Stimulated activated CD4-positive, alpha-beta T cell treated with anti-CD3 and anti-CD28 coated beads, Interleukin-1b, Interleukin-23, amount 100 ng/mL, for 24 hours (primary cell): Measurements from ENCODE around the gene PLA2G12A.

ENCODE experiments used
- DNase-seq, 4 experiments: peaks; one replicate each; pipeline ENCODE4 v3.0.0-alpha.2; 2020; ENCODE audit warnings: low read depth in 4 of 4, low spot score in 1 of 4

Gene PLA2G12A

DNA sequence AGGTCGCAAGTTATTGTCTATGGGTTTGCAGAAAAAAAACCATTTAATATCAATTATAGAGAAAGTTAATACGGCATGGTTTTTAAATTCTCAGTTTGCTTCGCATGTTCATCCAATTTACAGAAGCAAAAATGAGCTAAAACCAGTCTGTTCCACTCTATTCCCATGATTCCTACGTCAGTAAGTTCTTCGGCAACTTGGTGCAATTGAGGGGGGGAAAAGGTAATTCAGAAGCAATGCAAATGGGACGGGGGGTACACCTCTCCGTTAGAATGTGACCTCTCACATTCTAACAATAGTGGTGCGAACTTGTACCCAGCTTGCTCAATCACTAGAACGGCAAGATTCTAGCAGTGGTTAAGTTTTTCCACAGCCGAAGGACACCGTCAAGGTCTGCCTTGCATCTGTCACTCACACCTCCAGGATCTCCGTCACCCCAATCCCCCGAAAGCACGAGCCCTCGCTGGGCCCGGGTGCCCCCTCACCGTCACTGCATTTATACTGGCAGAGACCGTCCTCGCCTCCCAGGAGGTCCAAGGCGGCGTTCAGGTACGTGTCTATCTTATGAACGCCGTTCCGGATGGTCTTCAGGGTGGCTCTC is 653 bp downstream of the PLA2G12A start:
- DNase-seq, result peak in 1 of 4 experiments; percentile 11

DNA sequence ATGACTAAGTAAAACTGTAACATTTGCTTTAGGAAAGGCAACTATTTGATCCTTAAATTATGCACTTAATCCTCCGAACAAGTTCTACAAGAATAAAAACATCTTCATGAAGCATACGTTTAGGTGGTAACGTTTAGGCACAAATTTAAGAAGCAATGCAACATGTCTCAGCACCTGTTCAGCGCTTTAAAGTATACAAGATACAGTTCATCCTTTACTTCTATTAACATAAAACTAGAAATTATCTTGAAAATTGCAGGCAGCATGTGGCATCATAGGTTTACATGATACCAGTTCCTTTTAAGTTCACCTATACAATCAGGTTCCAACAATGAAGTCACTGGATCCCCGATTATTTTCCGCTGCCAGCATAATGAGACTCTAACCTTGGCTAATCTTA is 1.5 kb downstream of the PLA2G12A start:
- DNase-seq, result no peak

DNA sequence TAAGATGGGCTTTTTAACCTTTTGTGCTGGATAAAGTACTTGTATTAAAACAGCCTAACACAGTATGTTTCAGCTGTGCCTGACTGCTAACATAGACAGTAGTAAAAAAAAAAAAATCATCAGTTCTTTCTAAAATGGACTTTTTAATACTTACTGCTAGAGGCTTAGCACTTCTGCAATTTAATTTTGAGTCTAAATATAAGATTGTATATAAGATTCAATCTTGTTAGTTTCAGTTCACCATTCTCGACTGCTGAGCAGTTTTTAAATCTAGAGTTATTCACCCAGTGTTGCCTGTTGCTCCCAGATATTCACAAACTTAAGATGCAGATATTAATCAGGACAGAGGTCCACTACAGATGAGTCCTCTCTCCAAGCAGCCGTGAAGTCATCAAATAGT is 6.8 kb downstream of the PLA2G12A start:
- DNase-seq, result no peak

DNA sequence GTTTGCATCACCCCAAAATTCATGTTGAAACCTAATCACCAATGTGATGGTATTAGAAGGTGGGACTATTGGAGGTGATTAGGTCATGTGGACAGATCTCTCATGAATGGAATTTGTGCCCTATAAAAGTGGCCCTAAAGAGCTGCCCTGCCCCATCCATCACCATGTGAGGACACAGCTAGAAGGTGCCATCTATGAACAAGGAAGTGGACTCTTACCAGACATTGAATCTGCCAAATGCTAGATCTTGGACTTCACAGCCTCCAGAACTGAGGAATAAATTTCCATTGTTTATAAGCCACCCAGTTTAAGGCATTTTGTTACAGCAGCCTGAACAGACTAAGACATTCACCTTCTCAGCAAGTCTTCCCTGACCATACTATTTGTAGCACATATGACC is 7.5 kb downstream of the PLA2G12A start:
- no peak for DNase-seq

DNA sequence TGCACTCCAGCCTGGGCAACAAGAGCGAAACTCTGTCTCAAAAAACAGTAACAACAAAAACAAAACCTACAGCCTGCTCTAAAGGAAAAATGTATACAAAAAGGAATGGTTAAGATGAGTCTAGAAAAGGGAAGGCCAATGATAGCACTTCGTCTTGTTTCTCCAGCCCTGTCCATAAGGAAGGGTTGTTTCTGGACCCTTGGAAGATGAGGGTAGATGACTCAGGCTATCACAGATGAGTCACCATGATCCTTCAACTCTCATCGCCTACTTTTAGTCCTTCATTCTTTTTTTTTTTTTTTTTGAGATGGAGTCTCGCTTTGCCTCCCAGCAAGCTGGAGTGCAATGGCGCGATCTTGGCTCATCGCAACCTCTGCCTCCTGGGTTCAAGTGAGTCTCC is 8.8 kb downstream of the PLA2G12A start:
- no peak for DNase-seq

DNA sequence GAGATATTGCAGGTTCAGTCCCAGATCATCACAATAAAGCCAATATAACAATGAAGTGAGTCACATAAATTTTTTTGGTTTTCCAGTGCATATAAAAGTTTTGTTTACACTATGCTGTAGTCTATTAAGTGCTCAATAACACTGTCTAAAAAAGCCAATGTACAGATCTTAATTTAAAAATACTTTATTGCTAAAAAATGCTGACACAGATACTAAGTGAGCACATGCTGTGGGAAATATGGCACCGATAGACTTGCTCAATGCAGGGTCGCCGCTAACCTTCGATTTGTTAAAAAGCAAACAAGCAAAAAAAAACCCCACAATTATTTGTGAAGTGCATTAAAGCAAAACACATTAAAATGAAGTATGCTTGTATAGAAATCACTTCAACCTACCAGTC is 10.3 kb downstream of the PLA2G12A start:
- DNase-seq, result no peak

DNA sequence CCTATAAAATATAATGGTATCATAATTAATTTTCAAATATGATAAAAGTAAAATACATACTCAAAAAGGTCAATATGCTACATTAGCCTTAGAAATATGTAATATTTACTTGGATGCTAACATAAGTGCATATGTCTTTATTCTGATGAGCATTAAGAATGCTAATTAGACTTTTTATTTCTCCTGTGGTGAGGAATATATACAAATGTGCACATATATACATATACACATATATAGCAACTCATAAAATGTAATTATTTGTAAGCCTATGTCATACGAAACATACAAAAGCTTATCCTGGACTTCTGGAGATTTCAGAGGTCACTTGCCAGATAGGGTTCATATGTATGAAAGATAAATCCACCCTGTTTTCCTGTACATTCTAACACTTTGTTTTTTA is 11.1 kb downstream of the PLA2G12A start:
- no peak for DNase-seq

DNA sequence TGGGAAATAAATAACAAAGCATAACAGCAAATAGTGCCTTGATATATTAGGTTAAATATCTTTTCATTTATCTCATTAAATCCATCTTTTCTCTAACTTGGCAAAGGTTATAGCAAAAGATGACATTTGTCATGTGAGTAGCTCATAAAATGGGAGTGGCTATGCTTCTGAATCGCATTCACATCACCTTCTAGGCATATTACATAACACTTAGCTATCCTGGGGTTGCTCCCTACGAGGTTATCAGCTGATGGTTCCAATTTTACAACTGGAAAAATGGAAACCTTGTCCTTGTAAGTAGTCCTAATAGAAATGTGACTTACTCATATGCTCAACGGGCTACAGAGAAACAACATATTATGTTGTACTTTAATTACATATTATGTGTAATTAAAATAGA is 16.4 kb downstream of the PLA2G12A start:
- no peak for DNase-seq

DNA sequence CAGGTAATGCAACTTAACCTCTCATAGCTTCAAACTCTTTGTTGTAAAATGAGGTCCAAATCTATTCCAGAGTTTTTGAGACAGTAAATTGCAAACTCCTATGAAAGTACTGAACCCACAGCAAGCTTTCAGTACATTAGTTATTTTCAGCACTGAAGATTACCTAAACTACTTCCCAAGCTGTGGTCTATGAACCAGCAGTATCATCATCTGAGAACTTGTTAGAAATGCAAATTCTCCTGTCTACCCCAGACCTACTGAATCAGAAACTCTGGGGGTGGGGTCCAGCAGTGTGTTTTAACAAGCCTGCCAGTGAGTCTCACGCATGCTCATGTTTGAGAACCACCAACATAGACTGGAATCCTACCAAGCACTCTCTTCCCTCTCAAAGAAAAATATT is 20.9 kb downstream of the PLA2G12A start:
- DNase-seq, result no peak

DNA sequence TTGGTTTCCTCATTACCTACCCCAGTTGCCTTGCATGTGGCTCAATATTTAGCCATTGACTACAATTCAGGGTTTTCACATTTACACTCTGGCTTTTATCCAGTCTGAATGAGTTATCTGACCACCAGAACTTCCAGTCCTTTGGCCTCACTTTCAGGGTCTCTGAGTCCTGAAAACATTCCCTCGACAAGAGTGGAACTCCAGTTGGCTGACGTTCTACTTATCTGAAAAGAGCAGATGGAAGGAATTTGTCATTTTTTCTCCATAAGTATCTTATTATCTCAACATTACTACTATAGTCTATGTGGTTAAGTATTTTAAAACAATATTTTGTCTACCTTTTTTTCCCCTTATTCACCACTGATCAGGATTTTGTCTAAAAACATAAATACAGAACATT is 21.4 kb downstream of the PLA2G12A start:
- no peak for DNase-seq

DNA sequence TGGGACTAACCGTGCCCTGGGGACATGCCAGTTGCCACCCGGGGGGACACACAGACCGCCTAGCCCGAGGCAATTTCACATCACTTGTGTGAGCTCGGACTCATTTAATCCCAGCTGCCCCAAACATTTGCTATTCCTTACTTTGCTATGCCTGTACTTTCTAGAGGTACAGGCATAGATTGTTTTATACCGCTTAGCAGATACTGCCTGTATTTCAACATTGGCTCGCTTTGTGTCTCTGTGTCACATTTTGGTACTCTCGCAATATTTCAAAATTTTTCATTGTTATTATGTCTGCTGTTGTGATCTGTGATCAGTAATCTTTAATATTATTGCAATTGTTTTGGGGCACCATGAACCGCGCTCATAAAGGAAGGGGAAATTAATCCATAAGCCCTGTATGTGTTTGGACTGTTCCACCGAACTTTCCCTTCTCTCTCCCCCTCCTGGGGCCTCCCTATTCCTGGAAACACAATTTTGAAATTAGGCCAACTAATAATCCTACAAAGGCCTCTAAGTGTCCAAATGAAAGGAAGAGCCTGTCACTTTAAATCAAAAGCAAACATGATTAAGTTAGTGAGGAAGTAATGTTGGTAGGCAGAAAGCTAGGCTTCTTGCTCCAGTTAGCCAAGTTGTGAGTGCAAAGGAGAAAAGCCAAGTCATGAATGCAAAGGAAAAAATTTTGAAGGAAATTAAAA is 26.1 kb downstream of the PLA2G12A start:
- DNase-seq, result no peak

DNA sequence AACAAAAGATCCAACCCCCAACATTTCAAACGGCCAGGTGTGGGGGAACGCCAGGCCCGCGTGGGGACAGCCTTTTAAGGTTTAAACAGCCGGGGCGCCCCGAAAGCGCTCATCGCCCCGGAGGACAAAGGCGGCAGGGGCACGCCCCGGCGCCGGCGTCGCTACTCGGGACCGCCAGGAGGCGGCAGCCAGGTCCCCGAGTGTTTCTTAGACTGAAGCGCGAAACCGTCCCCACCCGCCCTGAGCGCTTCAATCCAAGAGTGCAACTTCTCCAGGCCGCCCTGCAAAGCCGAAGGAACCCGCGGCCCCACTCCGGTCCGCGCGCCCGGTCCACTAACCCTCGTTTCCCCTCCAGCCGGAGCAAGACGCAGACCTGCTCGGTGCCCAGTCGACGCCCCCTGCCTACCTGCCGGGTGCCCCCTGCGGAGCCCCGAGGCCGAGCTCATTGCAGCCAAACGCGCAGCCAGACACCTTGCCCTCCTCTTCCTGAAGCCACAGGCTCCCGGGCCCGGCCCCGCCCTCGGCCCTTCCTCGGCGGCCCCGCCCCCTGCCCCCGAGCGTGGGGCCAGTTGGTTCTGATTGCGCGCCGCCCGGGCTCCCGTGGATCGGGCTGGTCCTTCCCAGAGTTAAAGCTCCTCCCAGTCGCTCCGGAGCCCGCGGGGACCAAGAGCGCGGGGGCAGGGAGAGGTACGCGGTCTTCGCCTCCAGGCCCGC is 26.8 kb downstream of the PLA2G12A start, which contains the start of gene CASP6:
Gene CASP6 (minus strand): TSS at position 496 of the 714 bp plus-strand sequence. CDS start 50 bp downstream, at position 446.
- DNase-seq, result peak; percentile 31 to 61 (median 39)

DNA sequence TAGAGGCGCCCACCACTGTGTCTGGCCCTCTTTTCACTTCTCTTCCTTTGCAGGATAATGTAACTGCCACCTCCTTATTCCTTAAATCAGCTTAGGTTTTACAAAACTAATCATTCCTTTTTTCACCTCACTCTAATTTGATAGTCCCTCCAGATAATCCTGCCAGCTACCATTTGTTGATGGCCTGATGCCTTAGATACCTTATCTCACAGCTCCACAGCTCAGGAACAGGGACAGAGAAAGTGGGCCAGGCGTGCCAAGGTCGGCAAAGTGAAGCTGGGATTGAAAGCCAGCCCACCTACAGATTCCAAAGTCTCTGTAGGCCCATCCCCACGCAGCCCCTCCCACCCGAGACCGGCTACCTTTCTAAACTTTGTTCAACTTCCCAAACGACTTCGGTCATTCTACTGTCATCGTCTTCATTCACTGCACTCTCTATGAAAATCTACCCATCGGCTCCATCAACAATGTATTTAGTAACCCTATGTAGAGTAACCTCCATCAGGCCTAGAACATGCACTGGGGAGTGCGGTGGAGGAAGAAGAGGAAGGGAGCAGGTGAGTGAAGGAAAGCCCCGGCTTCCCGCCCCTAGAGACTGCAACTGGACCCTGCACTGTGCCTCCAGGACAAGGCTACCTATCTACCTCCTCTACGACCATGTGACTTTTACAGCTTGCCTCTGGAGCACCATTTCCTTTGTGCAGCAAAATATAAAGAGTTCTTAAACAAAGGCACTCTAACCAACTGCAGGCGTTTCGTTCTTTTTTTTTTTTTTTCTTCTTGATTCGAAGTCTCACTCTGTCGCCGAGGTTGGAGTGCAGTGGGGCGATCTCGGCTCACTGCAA is 28.1 kb downstream of the PLA2G12A start:
- DNase-seq, result no peak

DNA sequence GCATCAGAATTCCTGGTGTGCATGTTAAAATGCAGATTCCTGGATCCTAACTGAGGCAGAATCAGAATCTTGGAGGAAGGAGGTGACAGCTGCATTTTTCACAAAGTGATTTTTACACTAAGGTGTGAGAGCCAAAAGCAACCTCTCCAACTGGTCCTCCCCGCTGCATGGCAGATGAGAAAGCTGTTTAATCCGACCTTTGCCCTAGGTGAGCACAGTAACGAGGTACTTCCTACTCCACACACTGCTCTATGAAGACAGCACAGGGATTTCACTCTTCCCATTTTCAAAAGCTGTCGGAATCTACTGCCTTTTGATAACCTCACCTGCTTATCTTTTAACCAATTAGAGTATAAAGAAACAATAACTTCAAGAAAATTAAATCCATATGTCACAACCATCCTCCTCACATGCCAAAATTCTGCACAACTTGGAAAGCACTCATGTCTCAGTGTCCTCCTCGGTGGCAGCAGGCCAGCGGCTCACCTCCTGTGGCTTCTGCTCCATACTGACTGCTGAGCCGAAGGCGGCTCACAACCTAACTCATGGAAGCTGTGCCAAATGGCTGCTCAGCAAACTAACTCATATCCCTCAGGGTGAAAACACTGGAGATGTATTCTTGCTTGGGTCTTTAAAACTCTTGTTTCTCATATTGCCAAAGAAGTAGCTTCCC is 30.2 kb downstream of the PLA2G12A start:
- DNase-seq, result no peak

DNA sequence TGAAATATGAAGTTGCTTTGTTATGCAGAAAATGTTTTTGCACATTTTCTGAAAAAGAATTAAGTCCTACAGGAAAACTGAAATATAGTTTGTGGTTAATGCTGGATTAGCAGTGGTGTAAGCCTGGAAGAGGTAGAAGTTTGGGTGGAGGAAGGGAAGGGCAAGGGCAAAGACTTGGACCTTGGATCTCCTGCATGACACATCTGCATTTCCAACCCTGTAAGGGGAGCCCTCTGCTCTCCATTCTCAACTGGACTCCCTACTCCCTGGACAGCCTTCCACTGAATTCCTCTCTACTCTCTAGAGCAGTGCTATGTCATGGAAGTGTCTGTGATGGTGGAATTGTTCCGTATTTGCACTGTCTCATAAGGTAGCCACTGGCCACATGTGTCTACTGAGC is 31.2 kb downstream of the PLA2G12A start:
- DNase-seq, result no peak

DNA sequence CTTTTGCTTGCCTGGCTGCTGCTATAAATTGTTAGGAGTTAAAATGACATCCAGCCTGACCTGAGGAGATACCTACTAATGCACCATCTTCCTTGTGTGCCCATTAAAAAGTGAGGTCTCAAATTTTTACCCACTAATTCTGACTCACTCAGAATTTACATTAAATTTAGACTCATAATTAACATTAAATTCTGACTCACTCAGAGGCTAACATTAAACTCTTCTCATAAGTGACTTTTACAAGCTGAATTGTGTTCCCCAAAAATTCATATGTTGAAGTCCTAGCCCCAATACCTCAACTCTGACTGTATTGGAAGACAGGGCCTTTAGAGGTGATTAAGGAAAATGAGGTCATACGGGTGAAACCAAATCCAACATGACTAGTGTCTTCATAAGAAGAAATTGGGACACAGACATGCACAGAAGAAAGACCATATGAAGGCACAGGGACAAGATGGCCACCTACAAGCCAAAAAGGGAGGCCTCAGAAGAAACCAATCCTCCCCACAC is 38.4 kb downstream of the PLA2G12A start:
- no peak for DNase-seq

DNA sequence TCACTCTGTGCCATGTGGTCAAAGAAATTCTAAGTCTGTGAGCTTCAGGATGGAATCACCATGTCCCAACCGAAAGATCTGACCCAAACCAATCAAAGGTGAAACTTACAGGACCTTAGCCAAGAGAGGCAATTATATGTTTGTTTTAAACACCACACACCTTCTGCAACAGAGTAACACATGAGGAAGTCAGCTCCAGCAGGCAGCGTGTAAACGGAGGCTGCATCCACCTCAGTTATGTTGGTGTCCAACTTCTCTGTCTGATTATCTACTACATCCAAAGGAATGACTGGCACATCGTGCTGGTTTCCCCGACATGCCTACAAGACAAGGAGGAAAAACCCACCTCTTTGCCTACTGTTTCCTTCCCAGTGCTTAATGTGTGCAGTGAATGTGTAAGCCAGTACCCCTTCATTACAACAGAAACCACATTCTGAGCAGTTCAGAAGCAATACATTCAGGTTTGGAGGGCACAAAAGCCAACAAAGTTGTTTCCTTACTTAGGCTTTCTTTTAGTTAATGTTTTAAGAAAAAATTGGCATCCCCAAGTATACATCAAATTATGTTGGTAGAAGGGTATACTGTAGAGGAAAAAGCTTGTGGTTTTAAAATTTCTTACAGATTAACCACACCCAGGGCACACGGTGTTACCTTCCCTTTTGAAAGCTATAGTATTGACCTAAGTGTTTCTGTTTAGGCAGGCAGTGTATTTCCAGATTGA is 39.0 kb downstream of the PLA2G12A start:
- no peak for DNase-seq

DNA sequence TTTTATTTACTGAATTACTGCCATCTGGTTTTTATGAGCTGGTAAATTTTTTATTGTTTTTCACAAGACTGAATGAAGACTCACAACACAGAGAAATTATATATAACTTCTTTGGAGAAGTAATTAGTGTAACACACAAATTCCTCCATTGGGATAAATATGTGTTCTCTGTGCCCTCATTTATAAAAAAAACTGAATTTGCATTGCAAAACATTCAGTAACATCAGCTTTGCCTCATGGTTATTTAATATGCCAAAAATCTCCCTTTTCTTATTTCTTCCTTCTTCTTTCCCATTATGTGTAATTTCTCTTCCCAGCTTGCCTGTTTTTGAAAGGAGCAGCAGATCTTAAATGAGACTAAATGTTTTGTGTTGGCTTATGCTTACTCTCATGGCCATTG is 45.1 kb downstream of the PLA2G12A start:
- DNase-seq, result no peak

DNA sequence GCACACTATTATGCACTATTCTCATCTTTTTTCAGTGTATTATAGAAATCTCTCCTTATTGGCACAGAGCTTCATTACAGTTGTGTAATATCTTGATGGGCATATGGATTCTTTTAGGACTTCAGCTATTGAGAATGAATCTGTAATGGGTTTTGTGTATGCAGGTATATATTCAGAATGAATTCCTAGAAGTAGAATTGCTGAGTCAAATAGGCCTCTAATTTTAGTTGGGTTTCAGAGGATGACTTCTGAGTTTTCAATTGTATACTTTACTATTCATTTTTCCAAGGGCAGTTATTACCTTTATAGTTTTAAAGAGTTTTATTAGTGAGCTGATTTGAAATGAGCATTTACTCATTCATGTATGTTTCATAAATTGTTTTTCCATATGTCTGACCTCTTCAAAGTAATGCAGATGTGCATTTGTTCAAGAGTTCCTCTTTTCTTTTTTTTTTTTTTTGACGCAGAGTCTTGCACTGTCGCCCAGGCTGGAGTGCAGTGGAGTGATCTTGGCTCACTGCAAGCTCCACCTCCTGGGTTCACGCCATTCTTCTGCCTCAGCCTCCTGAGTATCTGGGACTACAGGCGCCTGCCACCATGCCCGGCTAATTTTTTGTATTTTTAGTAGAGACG is 46.1 kb downstream of the PLA2G12A start:
- DNase-seq, result no peak

DNA sequence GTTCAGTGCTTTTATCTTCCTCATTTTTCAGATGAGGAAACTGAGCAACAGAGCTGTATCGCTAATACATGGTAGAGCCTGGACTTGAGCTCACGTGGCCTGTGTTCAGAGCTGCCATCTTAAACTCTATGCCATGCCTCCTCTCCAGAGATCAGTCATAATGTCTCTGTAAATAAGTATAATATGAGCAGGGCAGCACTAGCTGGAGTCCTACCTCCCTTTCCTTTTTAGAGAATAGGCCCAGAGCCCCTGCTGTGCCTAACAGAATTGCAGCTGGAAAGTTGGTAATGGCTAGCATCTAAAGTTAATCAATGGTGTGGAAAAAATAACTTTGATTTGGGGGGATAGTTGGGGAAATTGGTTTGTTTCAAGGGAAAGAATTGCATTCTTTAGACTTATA is 47.0 kb downstream of the PLA2G12A start:
- no peak for DNase-seq
